Measurements from ENCODE around the gene CBX1. TPM values are rescaled to one million over a fixed set of nuclear protein-coding genes. Genes with fewer than 3 reads are reported as not detected.

CBX1 gene
- total RNA-seq, 2 experiments from 2014 or later = 55.3 to 56.7 TPM

DNA sequence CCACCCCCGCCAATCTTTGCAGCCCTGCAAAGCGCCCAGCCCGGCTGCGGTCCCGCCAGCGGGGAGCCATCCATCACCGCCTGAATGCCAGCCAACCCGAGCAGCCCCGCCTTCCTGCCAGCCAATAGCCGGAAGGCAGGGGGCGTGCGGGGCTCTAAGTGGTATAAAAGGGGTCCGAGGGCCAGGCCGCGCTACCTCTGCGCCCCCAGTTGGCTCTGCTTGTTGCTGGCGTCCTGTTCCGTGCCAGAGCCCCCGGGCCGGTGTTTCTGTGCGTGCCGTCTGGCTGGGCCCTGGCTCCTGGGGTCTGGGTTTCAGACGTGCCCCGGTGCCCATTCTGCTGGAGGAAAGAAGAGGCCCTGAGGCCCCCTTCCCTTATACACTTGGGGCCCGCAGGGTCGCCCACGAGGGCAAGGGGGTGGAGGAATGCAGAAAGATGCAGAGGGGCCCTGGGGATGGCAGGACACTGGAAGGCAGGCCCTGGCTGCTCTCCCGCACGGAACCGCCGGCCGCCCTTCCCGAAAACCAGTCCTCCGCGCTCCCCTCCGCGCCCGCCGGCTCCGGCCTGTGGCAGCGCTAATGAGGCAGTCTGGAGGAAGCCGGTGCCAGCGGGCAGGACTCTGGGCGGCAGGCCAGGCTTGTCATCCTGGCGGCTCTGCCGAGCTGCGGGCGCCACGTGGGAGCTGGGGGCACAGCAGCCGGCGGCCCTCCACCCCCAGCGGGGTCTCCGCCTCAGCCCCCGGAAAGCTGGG is 77.7 kb downstream of the CBX1 start:
- CTCF ChIA-PET = interaction anchor here (0.5 to 1.0 kb wide), 2 partner anchors 19 to 45 kb away, joined by 3 read pairs; no protein-coding TSS in a partner anchor
- Mint-ChIP-seq H3K27me3 (peaks cover 11% of the 10 kb centered on the region), H3K4me1 (ENCODE audit: low read depth) (peaks cover 22% of the 10 kb centered on the region), H3K36me3 (no peaks in the 10 kb centered on the region), H3K4me3 (peak overlapping the region; percentile 57), H3K9me3 (no peaks in the 10 kb centered on the region), H3K27ac (no peak overlapping the region)
- intact Hi-C loops (cut with micrococcal nuclease) = loop anchor here (2.0 to 5.0 kb wide), 3 partner anchors 53 to 181 kb away; partner anchors contain the start of genes CDK5RAP3, SCRN2 and SP2
- peak; percentile 53 for DNase-seq
- POLR2A ChIA-PET = interaction anchor here (1.1 kb wide), 1 partner anchor 53 kb away, joined by 3 read pairs; the partner anchor contains the start of gene CDK5RAP3

DNA sequence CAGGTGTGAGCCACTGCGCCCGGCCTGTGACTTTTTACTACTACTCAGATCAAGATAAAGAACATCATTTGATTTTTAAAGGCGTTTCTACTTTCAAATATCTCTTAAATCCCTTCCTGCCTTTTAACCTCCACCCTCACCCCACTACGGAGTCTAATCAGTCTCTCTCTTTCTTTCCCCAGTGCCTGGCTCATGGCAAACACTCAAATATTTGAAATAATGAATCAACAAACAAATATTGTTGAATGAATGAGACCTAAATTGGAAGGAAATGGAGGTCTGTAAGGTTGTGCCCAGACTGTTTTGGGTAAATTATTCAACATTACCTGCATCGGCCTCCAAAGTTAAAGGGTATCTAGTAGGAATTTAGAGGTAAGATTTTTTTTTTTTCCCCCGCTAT is 78.4 kb downstream of the CBX1 start:
- no peak for DNase-seq
- Mint-ChIP-seq H3K27ac (no peak overlapping the region), H3K4me1 (ENCODE audit: low read depth) (peaks cover 23% of the 10 kb centered on the region), H3K36me3 (no peaks in the 10 kb centered on the region), H3K4me3 (no peak overlapping the region), H3K27me3 (peaks cover 11% of the 10 kb centered on the region), H3K9me3 (no peaks in the 10 kb centered on the region)
- ChIA-PET CTCF (interaction anchor here (1.2 kb wide), 1 partner anchor 78 kb away, joined by 3 read pairs; no protein-coding TSS in a partner anchor), POLR2A (no interaction called here)
- intact Hi-C loops (cut with micrococcal nuclease) = loop anchor here (5.0 kb wide), 1 partner anchor 181 kb away; the partner anchor contains the start of gene SCRN2

DNA sequence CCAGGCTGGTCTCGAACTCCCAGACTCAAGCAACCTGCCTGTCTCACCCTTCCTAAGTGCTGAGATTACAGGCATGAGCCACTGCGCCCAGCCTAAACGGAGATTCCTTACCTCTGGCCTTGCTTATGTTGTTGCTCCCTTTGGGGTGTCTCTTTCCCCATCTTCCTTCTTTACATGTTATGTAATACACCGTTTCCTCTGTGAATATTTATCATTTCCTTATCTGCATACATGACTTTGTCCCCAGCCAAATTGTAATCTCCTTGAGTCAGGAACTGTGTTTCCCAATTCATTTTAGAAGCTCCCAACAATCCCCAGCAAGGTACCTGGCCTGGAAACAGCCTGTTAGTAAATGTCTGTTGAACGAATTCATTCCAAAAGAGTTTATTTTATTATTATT is 79.3 kb downstream of the CBX1 start:
- Mint-ChIP-seq H3K4me3 (no peak overlapping the region), H3K4me1 (ENCODE audit: low read depth) (peaks cover 29% of the 10 kb centered on the region), H3K36me3 (no peaks in the 10 kb centered on the region), H3K27ac (no peak overlapping the region), H3K9me3 (no peaks in the 10 kb centered on the region), H3K27me3 (peaks cover 11% of the 10 kb centered on the region)
- intact Hi-C loops (cut with micrococcal nuclease) = loop anchor here (5.0 kb wide), 1 partner anchor 180 kb away; the partner anchor contains the start of gene SCRN2
- POLR2A ChIA-PET = no interaction called here
- CTCF ChIA-PET = interaction anchor here (0.8 to 2.1 kb wide), 3 partner anchors 51 to 79 kb away, joined by 3 to 8 read pairs (median 3); no protein-coding TSS in a partner anchor
- no peak for DNase-seq

Small RNA genes within 50 kb of the gene (microRNA-seq; reads per million reads assigned to microRNA genes)
- gene MIR152 (ENCODE audit: borderline microRNAs expressed, borderline number of aligned reads, borderline replicate concordance) = 42.0 reads per million, percentile 55 among the genes with 10 or more reads in this experiment

Other genes starting within 250 kb of the CBX1 start
- 10 to 100 TPM; 15.1 to 17.2 TPM for gene SP2, start 205.2 kb downstream of the CBX1 start, total RNA-seq
- gene PNPO, start 159.9 kb downstream of the CBX1 start, total RNA-seq = 10 to 100 TPM; 32.5 to 34.4 TPM
- not detected for gene PRR15L, start 143.6 kb downstream of the CBX1 start, total RNA-seq
- gene CDK5RAP3, start 130.4 kb downstream of the CBX1 start, total RNA-seq = 100 to 1,000 TPM; 170 to 183 TPM
- 1 to 10 TPM; 4.9 to 6.2 TPM for gene COPZ2, start 63.7 kb downstream of the CBX1 start, total RNA-seq
- 10 to 100 TPM; 82.4 to 84.1 TPM for gene NFE2L1, start 53.1 kb downstream of the CBX1 start, total RNA-seq
- 10 to 100 TPM; 19.7 to 21.7 TPM for gene SNX11, start 6.3 kb upstream of the CBX1 start, total RNA-seq

Data from activated CD4-positive, alpha-beta memory T cell treated with anti-CD3 and anti-CD28 coated beads for 36 hours (primary cell).